Cerebellar cortex (tissue), 1 donor: ENCODE measurements around the gene SMARCAL1.

Experiments
- DNase-seq: peaks from one replicate; pipeline ENCODE4 v3.0.0-alpha.2; 2015; ENCODE audit warnings: low spot score

Gene SMARCAL1

GRCh38 chr2:216426938-216427337, 14.7 kb downstream of the SMARCAL1 start:
- DNase-seq = no peak

DNA sequence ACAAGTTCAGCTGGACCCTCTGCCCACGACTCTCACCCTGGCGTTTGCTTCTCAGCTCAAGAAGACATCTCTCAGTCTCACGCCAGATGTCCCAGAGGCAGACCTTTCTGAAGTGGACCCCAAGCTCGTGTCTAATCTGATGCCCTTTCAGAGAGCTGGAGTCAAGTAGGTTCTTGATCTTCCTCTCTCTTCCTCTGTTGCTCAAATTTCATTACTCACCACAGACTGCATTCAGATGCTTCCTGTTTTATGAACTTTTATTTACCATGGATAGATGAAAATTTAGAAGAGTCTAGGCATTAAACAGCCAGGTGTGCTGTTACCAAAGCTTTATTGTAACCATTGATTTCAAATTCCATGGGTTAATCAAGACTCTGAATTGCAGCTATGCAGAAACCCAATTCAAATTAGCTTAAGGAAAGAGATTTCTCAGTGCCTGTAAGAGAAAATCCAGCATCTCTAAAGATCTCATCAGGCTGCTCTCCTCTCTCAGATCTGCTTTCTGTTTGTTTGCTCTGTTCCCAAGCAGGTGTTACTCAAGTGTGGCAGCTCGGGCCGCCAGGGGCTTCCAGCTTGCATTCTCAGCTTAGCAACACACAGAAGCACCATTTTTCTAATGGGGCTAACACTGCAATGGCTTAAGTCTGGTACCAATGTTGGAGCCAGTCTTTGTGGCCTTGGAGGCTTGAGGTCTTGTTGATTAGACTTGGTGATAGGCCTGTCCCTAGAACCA, 16.5 kb downstream of the SMARCAL1 start:
- no peak for DNase-seq

DNA sequence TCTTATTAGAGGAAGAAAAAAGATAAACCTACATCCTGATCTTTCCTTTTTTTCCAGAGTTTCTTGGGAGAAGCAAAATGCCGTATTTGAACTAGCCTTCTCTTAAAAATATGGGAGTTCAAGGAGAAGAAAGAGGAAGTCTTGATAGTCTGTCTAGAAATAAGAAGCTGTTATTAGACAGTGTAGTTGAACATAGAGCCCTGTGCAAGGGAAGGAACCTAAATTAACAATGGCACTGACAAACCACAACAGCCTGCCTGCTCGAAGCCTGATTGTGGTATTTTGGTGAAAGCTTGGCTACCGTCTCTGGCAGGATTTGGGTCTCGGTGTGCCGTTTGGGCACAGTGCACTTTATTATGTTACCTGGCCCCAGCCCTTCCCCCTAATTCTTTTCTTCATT, 17.1 kb downstream of the SMARCAL1 start:
- no peak for DNase-seq

DNA sequence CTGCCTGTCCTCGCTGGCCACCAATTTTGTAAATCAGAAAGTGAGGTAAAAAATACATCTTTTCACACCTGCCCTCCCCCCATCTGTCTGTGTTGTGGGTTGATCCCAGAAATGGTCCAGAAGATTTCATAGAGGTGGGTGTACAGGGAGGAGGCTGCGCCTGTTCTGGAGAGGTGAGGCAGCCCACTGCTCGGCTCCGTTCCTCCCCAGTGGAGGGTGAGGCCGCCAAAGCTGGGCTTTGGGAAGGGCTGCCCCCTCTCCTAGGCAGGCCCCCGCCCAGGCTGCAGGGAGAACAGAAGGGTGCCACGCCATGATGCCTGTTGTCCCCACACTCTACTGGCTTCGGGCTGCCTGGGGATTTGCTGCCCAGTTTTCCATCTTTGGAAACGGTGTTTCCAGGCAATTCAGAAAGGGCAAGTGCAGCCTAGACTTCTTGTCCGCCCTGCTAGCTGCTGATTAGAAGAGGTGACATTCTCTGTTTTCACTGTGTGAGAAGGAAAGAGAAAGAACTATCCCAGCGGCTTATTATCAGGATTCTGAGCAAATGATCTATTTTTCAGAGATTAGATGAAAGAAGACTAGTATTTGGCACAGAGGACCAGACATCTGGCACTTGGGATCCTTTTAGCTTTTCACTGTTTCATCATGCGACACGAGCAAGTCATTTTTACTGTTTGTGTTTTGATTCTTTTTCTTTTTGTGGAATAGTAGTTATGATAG, 18.7 kb downstream of the SMARCAL1 start:
- DNase-seq = no peak

- no peak for DNase-seq
Observed at GRCh38 chr2:216431531-216431856, 19.2 kb downstream of the SMARCAL1 start.

DNA sequence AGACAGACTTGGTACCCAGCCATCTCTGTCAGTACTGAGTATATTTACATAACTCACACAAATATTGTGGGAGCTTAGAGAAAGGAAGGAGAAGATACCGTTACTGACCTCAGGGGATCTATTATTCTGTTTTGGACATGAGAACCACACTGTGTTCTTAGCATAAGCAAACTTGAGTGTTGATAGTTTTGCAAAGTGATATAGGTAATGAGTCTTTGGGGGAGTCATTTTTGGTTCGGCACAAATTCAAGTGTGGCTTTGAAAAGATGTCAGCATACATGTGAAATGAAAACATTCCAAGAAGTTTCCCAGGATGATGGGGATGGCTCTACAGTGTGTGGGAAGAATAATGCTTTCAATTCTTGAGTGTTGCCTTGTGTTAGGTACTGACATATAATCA, 24.1 kb downstream of the SMARCAL1 start:
- DNase-seq = no peak

DNA sequence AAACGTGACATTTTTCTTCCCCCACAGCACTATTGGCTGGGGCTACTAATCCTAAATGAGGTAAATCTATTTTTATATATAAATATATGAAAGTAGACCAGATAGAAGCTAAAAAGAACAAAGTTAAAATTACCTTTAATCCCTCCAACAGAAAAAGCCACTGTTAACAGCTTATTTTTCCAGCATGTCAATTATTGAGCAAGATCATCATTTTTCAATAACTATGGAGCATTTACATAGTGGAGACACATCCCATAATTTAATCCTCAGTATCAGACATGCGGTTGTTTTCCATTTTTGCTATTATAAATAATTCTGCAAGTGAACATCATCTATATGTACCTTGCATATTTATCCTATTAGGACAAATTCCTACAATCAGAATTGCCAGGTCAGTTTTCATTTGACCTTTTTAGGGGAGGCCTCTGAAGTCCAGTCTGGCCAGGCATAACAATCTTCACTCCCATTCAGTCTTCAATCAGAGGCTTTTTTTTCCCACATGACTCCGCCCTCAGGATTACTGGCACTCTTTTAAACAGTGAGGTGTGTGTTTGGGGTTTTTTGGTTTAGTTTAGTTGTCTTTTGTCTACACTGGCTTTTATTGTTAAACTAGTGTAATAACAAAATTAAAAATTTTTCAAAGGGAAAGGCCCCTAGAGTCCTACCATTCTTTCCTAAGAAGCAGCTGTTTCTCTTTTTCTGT, 29.2 kb downstream of the SMARCAL1 start:
- DNase-seq = no peak

DNA sequence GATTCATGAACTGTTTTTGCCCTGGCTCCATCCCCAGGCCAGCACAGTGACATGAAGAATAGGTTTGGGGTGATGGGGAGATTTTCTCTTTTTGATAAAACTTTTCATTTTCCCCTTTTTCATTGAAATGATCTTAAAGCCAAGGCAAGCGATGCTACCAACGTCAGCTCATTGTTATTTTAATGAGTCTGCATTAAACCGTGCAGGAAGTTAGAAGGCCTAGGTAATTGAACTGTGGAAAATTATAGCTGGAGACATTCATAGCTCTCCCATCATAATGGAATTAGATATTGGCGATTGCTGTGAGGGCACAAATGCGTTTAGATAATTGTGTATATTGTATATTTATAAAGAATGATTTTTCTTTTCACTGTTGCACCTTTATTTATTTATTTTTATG, 33.2 kb downstream of the SMARCAL1 start:
- no peak for DNase-seq

DNA sequence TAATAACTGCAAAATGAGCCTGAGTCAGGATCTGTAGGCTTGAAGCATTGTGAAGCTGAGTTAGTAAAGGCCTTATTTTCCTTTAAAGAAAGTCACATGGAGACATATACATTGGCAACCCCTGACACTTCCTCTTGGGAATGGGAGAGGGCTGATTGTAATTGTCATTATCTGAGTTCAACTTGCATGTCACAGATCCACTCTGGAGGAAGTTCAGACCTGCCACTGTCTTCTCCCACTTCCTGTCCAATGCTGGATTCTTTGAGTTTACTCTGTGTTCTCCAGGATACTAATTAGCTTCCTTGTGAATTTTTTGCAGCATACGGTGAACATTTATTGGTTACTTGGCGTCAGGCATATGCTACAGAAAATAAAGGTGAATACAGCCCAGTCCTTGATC, 34.1 kb downstream of the SMARCAL1 start:
- DNase-seq = no peak

- no peak for DNase-seq
Observed at GRCh38 chr2:216447293-216447692, 35.0 kb downstream of the SMARCAL1 start.

DNA sequence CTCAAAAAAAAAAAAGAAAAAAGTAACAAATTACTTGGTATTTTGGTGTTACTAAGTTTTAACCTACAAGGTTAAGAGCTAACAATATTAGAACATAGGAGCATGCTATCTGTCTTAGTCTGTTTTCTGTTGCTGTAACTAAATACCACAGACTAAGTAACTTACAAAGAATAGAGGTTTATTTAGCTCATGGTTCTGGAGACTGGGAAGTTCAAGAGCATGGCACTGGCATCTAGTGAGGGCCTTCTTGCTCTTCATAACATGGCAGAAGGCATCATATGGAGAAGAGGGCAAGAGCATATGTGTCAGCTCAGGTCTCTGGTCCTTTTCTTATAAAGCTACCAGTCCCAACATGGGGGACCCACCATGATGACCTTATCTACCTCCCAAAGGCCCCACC, 36.5 kb downstream of the SMARCAL1 start:
- DNase-seq = no peak

GRCh38 chr2:216450346-216450745, 38.1 kb downstream of the SMARCAL1 start:
- no peak for DNase-seq

DNA sequence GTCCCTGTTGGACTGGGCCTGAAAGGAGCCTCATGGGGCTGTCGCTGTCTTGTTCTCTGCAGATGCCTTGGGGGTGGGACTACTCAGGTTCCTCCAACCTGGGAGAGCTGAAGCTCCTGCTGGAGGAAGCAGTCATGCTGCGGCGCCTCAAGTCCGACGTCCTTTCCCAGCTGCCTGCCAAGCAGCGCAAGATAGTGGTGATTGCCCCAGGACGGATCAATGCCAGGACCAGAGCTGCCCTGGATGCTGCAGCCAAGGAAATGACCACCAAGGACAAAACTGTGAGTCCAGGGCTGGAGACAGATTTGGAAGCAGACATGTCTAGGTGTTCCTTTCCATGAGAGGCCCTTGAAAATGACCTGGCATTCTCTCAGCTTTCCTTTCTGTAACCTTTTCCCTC, 38.5 kb downstream of the SMARCAL1 start:
- DNase-seq = no peak

- DNase-seq = no peak
Observed at GRCh38 chr2:216453955-216454614, 41.8 kb downstream of the SMARCAL1 start.

DNA sequence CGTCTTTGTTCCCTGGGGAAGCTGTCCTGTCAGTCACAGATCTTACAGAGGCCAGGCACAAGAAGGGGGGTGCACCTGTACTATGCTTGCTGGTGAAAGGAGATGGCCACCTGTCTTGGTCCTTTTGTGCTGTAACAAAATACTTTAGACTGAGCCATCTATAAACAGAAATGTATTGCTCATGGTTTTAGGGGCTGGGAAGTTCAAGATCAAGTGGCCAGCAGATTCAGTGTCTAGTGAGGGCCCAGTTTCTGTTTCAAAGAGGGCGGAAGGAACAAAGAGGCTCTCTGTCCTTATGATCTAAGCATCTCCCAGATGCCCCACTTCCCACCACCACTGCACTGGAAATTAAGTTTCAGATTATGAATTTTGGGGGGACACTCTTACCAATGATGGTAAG, 50.9 kb downstream of the SMARCAL1 start:
- no peak for DNase-seq

DNA sequence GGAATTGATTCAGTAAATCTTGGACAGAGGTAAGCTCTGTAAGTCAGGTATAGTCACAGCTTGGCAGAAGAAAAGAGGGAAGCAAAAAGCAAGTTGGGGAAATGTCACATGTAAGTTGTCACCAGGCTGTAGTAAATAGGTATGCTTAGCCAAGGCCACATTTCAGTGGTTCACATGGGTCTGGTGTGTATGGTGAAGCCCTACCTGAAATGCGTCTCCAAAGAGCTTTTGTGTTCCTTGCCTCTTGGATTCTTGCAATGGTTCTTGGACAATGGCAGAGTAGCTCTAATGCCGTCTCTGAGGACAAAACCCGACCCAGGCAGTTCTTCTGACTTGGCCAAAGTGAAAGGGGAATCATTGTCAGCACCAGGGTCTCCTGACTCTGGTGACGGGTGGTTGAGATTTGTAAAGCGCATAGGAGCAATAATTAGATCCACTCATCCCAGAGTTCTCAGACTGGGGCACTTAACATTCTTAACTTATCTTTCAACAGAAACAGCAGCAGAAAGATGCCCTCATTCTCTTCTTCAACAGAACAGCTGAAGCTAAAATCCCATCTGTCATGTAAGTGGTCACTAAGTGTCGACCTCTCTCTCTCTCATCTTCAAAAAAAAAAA, 51.9 kb downstream of the SMARCAL1 start:
- DNase-seq = no peak

- DNase-seq = no peak
Observed at GRCh38 chr2:216465579-216466195, 53.4 kb downstream of the SMARCAL1 start.

- DNase-seq = no peak
Observed at GRCh38 chr2:216467845-216468244, 55.6 kb downstream of the SMARCAL1 start.

DNA sequence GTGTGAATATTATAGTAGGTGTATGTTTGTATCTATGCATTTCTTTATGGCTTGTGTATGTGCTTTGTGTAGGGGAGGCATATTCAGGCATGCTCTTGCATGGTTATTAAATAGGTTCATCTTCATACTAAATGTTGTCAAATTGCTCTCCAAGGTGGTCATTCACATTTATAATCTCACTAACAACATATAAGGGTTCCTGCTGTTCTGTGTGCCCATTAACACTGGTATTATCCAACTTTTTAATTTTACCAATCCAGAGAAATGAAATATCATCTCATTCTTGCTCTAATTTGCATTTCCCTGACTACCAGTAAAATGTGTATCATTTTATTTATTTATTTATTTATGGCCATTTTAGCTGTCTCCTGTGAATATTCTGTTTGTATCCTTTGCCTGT, 57.4 kb downstream of the SMARCAL1 start:
- no peak for DNase-seq

- DNase-seq = no peak
Observed at GRCh38 chr2:216473187-216473586, 60.9 kb downstream of the SMARCAL1 start.

DNA sequence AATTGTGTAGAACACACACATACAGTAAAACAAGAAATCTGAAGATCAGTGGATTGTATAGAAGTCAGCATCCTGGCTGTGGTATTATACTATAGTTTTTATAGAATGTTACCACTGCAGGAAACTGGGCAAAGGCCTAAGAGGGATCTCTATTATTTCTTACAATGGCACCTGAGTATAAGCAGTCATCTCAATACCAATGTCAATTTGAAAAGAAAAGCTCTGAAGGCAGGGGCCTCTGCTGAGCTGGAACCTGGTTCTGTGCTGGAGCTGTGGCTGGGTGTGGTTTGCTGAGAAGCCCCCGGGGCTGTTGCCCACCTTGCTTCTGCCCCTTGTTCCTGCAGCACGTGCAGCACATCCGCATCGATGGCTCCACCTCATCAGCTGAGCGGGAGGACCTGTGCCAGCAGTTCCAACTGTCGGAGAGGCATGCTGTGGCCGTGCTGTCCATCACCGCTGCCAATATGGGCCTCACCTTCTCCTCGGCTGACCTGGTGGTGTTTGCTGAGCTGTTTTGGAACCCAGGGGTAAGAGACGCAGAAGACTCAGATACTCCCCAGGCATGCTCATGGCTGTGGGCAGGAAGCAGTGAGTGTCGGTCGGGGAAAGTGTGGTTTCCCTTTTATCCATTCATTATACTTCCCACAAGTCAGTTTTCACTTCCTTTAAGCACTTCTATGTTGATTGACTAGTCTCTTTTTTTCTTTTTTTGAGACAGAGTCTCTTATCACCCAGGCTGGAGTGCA, 62.8 kb downstream of the SMARCAL1 start:
- DNase-seq = no peak
